Duodenal mucosa (tissue), 2 donors: ENCODE results near the gene TGFBR3.
A peak's percentile ranks its signal among the peaks of the same experiment; 100 is the strongest.

Experiments
- H3K27ac ChIP-seq: one replicate; pipeline ENCODE4 v1.7.0; 2013; ENCODE audit warnings: low read depth, low read length
- H3K27me3 ChIP-seq, 2 donors: one replicate each; pipeline ENCODE4 v1.7.0; 2013; ENCODE audit warnings: low read length in 2 of 2, control low read depth in 1 of 2; ENCODE audit not compliant: insufficient read depth in 2 of 2, control insufficient read depth in 1 of 2
- H3K36me3 ChIP-seq, 2 donors: one replicate each; pipeline ENCODE4 v1.7.0; 2013; ENCODE audit warnings: low read length in 2 of 2, control low read depth in 1 of 2; ENCODE audit not compliant: insufficient read depth in 2 of 2, control insufficient read depth in 1 of 2
- H3K4me1 ChIP-seq, 2 donors: one replicate each; pipeline ENCODE4 v1.7.0; 2013; ENCODE audit warnings: low read length in 2 of 2, control low read depth in 1 of 2; ENCODE audit not compliant: insufficient read depth in 2 of 2, control insufficient read depth in 1 of 2
- H3K4me3 ChIP-seq, 2 donors: one replicate each; pipeline ENCODE4 v1.7.0; 2013; ENCODE audit warnings: low read length in 2 of 2, low read depth in 1 of 2
- H3K9ac ChIP-seq, 2 donors: one replicate each; pipeline ENCODE4 v1.7.0; 2013; ENCODE audit warnings: low read length in 2 of 2, low read depth in 1 of 2
- H3K9me3 ChIP-seq, 2 donors: one replicate each; pipeline ENCODE4 v1.7.0; 2013; ENCODE audit warnings: low read length in 2 of 2, control low read depth in 1 of 2; ENCODE audit not compliant: control insufficient read depth in 1 of 2

Gene TGFBR3

GRCh38 chr1:91827459-91828321, 58.3 kb downstream of the TGFBR3 start:
- Histone ChIP-seq H3K36me3 (no peaks in the 10 kb centered on the region), H3K9ac (no peak overlapping the region), H3K4me1 (peaks cover 39 to 42% of the 10 kb centered on the region in 2 donors), H3K4me3 (peak overlapping the region in 1 of 2 donors; percentile 28), H3K27me3 (no peaks in the 10 kb centered on the region), H3K27ac (no peak overlapping the region), H3K9me3 (no peaks in the 10 kb centered on the region)

- H3K36me3 ChIP-seq = no peaks in the 10 kb centered on the region
- no peaks in the 10 kb centered on the region for H3K9me3 ChIP-seq
- peaks cover 39 to 42% of the 10 kb centered on the region in 2 donors for H3K4me1 ChIP-seq
- H3K27ac ChIP-seq = no peak overlapping the region
- peak overlapping the region in 1 of 2 donors; percentile 28 for H3K4me3 ChIP-seq
- no peak overlapping the region for H3K9ac ChIP-seq
- no peaks in the 10 kb centered on the region for H3K27me3 ChIP-seq
Measured at GRCh38 chr1:91827087-91827458, 58.9 kb downstream of the TGFBR3 start.

GRCh38 chr1:91826649-91827048, 59.3 kb downstream of the TGFBR3 start:
- Histone ChIP-seq H3K27me3 (no peaks in the 10 kb centered on the region), H3K27ac (no peak overlapping the region), H3K4me1 (peaks cover 38 to 41% of the 10 kb centered on the region in 2 donors), H3K36me3 (no peaks in the 10 kb centered on the region), H3K9ac (no peak overlapping the region), H3K9me3 (no peaks in the 10 kb centered on the region), H3K4me3 (no peak overlapping the region)

GRCh38 chr1:91826248-91826647, 59.7 kb downstream of the TGFBR3 start:
- no peak overlapping the region for H3K9ac ChIP-seq
- no peaks in the 10 kb centered on the region for H3K9me3 ChIP-seq
- H3K36me3 ChIP-seq = no peaks in the 10 kb centered on the region
- H3K27me3 ChIP-seq = no peaks in the 10 kb centered on the region
- H3K4me1 ChIP-seq = peaks cover 34 to 37% of the 10 kb centered on the region in 2 donors
- no peak overlapping the region for H3K27ac ChIP-seq
- H3K4me3 ChIP-seq = no peak overlapping the region

- H3K4me3 ChIP-seq = no peak overlapping the region
- peaks cover 7 to 11% of the 10 kb centered on the region in 2 donors for H3K4me1 ChIP-seq
- no peaks in the 10 kb centered on the region for H3K27me3 ChIP-seq
- no peaks in the 10 kb centered on the region for H3K36me3 ChIP-seq
- H3K27ac ChIP-seq = no peak overlapping the region
- no peaks in the 10 kb centered on the region for H3K9me3 ChIP-seq
- H3K9ac ChIP-seq = no peak overlapping the region
Measured at GRCh38 chr1:91821126-91821868, 64.7 kb downstream of the TGFBR3 start.

- H3K4me3 ChIP-seq = no peak overlapping the region
- H3K9me3 ChIP-seq = no peaks in the 10 kb centered on the region
- H3K27ac ChIP-seq = no peak overlapping the region
- H3K9ac ChIP-seq = no peak overlapping the region
- no peaks in the 10 kb centered on the region for H3K36me3 ChIP-seq
- H3K27me3 ChIP-seq = no peaks in the 10 kb centered on the region
- H3K4me1 ChIP-seq = peaks cover 7 to 19% of the 10 kb centered on the region in 2 donors
Measured at GRCh38 chr1:91819038-91819788, 66.7 kb downstream of the TGFBR3 start.

GRCh38 chr1:91818713-91818975, 67.3 kb downstream of the TGFBR3 start:
- no peaks in the 10 kb centered on the region for H3K9me3 ChIP-seq
- no peaks in the 10 kb centered on the region for H3K27me3 ChIP-seq
- H3K4me3 ChIP-seq = no peak overlapping the region
- H3K9ac ChIP-seq = no peak overlapping the region
- no peak overlapping the region for H3K27ac ChIP-seq
- peaks cover 7 to 19% of the 10 kb centered on the region in 2 donors for H3K4me1 ChIP-seq
- H3K36me3 ChIP-seq = no peaks in the 10 kb centered on the region

- H3K27ac ChIP-seq = no peak overlapping the region
- no peaks in the 10 kb centered on the region for H3K36me3 ChIP-seq
- H3K27me3 ChIP-seq = no peaks in the 10 kb centered on the region
- no peak overlapping the region for H3K9ac ChIP-seq
- H3K4me1 ChIP-seq = peaks cover 7 to 19% of the 10 kb centered on the region in 2 donors
- H3K9me3 ChIP-seq = no peaks in the 10 kb centered on the region
- H3K4me3 ChIP-seq = no peak overlapping the region
Measured at GRCh38 chr1:91817211-91817905, 68.6 kb downstream of the TGFBR3 start.

- H3K27ac ChIP-seq = no peak overlapping the region
- H3K27me3 ChIP-seq = no peaks in the 10 kb centered on the region
- H3K36me3 ChIP-seq = no peaks in the 10 kb centered on the region
- H3K4me3 ChIP-seq = no peak overlapping the region
- H3K9ac ChIP-seq = no peak overlapping the region
- no peaks in the 10 kb centered on the region for H3K9me3 ChIP-seq
- peaks cover 7 to 19% of the 10 kb centered on the region in 2 donors for H3K4me1 ChIP-seq
Measured at GRCh38 chr1:91816031-91816430, 69.9 kb downstream of the TGFBR3 start.
